ENCODE results near the gene STAG2. TPM values are rescaled to one million over a fixed set of nuclear protein-coding genes. Genes with fewer than 3 reads are reported as not detected.
"Not testable (repeated sequence)": the region's sequence is repeated elsewhere in the genome, so short reads cannot be mapped to it uniquely, and the experiment has no call there.

The STAG2 gene
- total and polyA plus RNA-seq, 8 donors: 47.8 to 142 (median 114) TPM

DNA sequence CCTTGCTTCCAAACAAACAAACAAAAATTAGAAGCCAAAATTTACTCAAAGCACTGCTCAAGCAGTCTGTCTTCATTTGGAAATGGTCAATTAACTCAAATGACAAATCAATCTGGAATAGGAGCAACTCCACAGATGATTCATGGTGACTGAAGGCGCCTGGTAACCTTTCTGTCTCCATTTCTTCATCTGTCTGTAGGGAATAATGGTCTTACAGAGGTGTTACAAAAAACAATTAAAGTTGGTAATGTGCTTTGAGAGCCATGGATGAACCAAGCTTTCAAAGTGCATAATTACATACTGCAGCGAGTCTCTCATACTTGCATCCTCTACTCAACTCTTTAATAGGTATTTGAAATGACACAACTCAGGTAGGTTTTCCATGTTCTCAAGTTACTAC is 38.3 kb upstream of the STAG2 start:
- no peak for ATAC-seq
- Histone ChIP-seq H3K4me3 (no peak overlapping the region), H3K9me3 (no peaks in the 10 kb centered on the region), H3K4me1 (no peaks in the 10 kb centered on the region), H3K27ac (no peak overlapping the region), H3K27me3 (no peaks in the 10 kb centered on the region), H3K36me3 (no peaks in the 10 kb centered on the region)
- no peak for TF ChIP-seq CTCF (IDR thresholded peaks at IDR 0.05)
- DNase-seq: no peak
- intact Hi-C loops (cut with DNase I): no loop called here

DNA sequence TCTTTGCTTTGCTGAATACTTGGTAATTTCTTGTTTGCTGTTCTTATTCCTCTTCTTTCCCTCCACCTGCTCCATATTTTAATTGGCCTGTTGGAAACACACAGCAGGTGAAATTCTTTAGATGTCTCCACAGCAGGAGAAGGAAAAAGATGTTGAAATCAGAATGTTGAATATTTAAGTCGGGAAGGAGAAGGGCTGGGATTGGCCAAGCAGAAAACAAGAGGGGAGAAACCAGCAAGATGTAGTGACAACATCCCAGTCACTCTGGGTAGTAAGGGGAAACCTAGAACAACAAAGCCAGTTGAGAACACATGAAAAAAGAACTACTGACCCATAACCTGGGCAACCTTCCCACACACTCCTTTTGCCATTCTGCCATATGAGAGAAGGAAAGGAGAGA is 37.3 kb upstream of the STAG2 start:
- no peak for TF ChIP-seq CTCF (IDR thresholded peaks at IDR 0.05)
- Histone ChIP-seq H3K4me1 (no peaks in the 10 kb centered on the region), H3K36me3 (no peaks in the 10 kb centered on the region), H3K9me3 (no peaks in the 10 kb centered on the region), H3K27me3 (no peaks in the 10 kb centered on the region), H3K4me3 (no peak overlapping the region), H3K27ac (no peak overlapping the region)
- intact Hi-C loops (cut with DNase I): no loop called here
- no peak for ATAC-seq
- no peak for DNase-seq

- H3K9me3 ChIP-seq: no peaks in the 10 kb centered on the region
- DNase-seq (no peak), ATAC-seq (no peak)
- H3K4me1 ChIP-seq: no peaks in the 10 kb centered on the region
- intact Hi-C loops (cut with DNase I): no loop called here
- H3K36me3 ChIP-seq: no peaks in the 10 kb centered on the region
- no peak overlapping the region for H3K27ac ChIP-seq
- no peak overlapping the region for H3K4me3 ChIP-seq
- no peak for TF ChIP-seq CTCF (IDR thresholded peaks at IDR 0.05)
- no peaks in the 10 kb centered on the region for H3K27me3 ChIP-seq
These were observed 33.7 kb upstream of the STAG2 start for GRCh38 chrX:123927845-123928244.

GRCh38 chrX:123932055-123932454 is 29.5 kb upstream of the STAG2 start:
- H3K27me3 ChIP-seq; H3K27ac ChIP-seq; ATAC-seq; H3K9me3 ChIP-seq; H3K4me3 ChIP-seq; intact Hi-C loops (cut with DNase I); DNase-seq; H3K4me1 ChIP-seq; H3K36me3 ChIP-seq: not testable (repeated sequence)

DNA sequence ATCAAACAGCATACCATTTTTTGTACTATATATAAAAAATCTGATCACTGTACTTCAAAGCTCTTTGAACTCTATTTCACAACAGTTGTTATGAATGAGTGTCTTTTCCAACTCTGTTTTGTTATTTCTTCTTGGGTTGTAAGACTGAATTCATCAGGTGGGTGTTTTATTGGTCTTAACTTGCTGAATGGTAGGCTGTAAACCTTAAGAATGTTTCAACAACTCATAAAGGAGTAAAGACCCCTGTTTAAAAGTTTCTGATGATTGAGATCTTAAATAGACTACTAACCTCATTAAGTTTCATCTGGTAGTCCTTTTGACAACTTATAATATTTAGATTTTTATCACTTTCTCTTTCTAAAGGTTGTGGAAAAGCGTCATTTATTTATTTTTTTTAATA is 18.4 kb upstream of the STAG2 start:
- H3K27me3 ChIP-seq: no peaks in the 10 kb centered on the region
- no peaks in the 10 kb centered on the region for H3K9me3 ChIP-seq
- no peaks in the 10 kb centered on the region for H3K36me3 ChIP-seq
- H3K4me1 ChIP-seq: no peaks in the 10 kb centered on the region
- intact Hi-C loops (cut with DNase I): no loop called here
- no peak overlapping the region for H3K4me3 ChIP-seq
- ATAC-seq (no peak), DNase-seq (no peak)
- TF ChIP-seq CTCF (IDR thresholded peaks at IDR 0.05): no peak
- no peak overlapping the region for H3K27ac ChIP-seq

- ATAC-seq (no peak), DNase-seq (no peak)
- intact Hi-C loops (cut with DNase I): no loop called here
- H3K4me1 ChIP-seq: no peaks in the 10 kb centered on the region
- H3K9me3 ChIP-seq: no peaks in the 10 kb centered on the region
- no peaks in the 10 kb centered on the region for H3K36me3 ChIP-seq
- H3K27me3 ChIP-seq: no peaks in the 10 kb centered on the region
- no peak for TF ChIP-seq CTCF (IDR thresholded peaks at IDR 0.05)
- H3K27ac ChIP-seq: no peak overlapping the region
- no peak overlapping the region for H3K4me3 ChIP-seq
These were observed 18.0 kb upstream of the STAG2 start for GRCh38 chrX:123943488-123943887.

All from left lung (tissue), 10 donors.